Upper lobe of left lung (tissue), 6 donors: Measurements from ENCODE around the gene STX3. TPM values are rescaled to one million over a fixed set of nuclear protein-coding genes. Genes with fewer than 3 reads are reported as not detected.
"Not testable (repeated sequence)": the region's sequence is repeated elsewhere in the genome, so short reads cannot be mapped to it uniquely, and the experiment has no call there.

Experiments
- ATAC-seq, 2 donors: fragments of 200-7000 bp; cut with Tn5 transposase; one replicate each; pipeline ENCODE4 v1.9.1; 2022; ENCODE audit warnings: mild to moderate bottlenecking in 2 of 2, moderate library complexity in 2 of 2; ENCODE audit not compliant: low FRiP score in 2 of 2
- DNase-seq, 2 donors: peaks; one replicate each; pipeline ENCODE4 v3.0.0-alpha.2; 2019 to 2020
- H3K27ac ChIP-seq, 4 donors: fragments of 200-600 bp; sonication (generic); one replicate each; pipeline ENCODE4 v1.5.1; 2016 to 2019
- H3K27me3 ChIP-seq, 4 donors: fragments of 200-600 bp; sonication (generic); one replicate each; pipeline ENCODE4 v1.5.1; 2017 to 2019
- H3K36me3 ChIP-seq, 4 donors: fragments of 200-600 bp; sonication (generic); one replicate each; pipeline ENCODE4 v1.5.1; 2016 to 2019
- H3K4me1 ChIP-seq, 4 donors: fragments of 200-600 bp; sonication (generic); one replicate each; pipeline ENCODE4 v1.5.1; 2018 to 2019
- H3K4me3 ChIP-seq, 4 donors: fragments of 200-600 bp; sonication (generic); one replicate each; pipeline ENCODE4 v1.5.1; 2017 to 2019; ENCODE audit warnings: mild to moderate bottlenecking in 2 of 4, moderate library complexity in 1 of 4
- H3K9me3 ChIP-seq, 4 donors: fragments of 200-600 bp; sonication (generic); one replicate each; pipeline ENCODE4 v1.5.1; 2018 to 2019
- EP300 ChIP-seq, 4 donors: sonication (generic); formaldehyde crosslinking; IDR thresholded peaks; one replicate each; pipeline ENCODE4 v1.5.1; 2017; ENCODE audit warnings: antibody characterized with exemption in 4 of 4, control low read depth in 2 of 4
- POLR2A ChIP-seq, 4 donors: fragments of 450-650 bp; IDR thresholded peaks; one replicate each; pipeline ENCODE4 v1.5.1; 2016 to 2017; ENCODE audit warnings: antibody characterized with exemption in 4 of 4, mild to moderate bottlenecking in 2 of 4
- POLR2AphosphoS5 ChIP-seq, 2 donors: sonication (generic); formaldehyde crosslinking; IDR thresholded peaks; one replicate each; pipeline ENCODE4 v1.5.1; 2017; ENCODE audit warnings: antibody characterized with exemption in 2 of 2
- WGBS, 2 donors: methylation state at CpG; one replicate each; pipeline ENCODE4 v1.1.5; 2017 to 2018; 5-methylcytosine and 5-hydroxymethylcytosine counted together
- total RNA-seq, 6 donors: library from RNA; depleted of rRNA in 4 of 6; stranded (reverse); fragments of >200 nt in 4 of 6; gene quantifications; one replicate each; pipeline versions ENCODE4 v1.1.0 to v1.2.1, GENCODE V29; 2016 to 2021
- TF ChIP-seq, protein P1 (sequence below), 6 experiments: fragments of 450-650 bp in 4 of 6; fragments of 200-600 bp in 2 of 6; sonication (generic) in 2 of 6; IDR thresholded peaks; one replicate each; pipeline ENCODE4 v1.5.1; 2016 to 2019; ENCODE audit warnings: antibody characterized with exemption in 6 of 6
- donor health status: DM: no; HTN: no; CAD: no; lungs with moderate emphysema.
- donor health status: DM: no; HTN: yes; CAD: no; lungs with severe emphysema.

STX3 gene
- total RNA-seq, 6 donors from 2014 or later = 65.0 to 145 (median 135) TPM

DNA sequence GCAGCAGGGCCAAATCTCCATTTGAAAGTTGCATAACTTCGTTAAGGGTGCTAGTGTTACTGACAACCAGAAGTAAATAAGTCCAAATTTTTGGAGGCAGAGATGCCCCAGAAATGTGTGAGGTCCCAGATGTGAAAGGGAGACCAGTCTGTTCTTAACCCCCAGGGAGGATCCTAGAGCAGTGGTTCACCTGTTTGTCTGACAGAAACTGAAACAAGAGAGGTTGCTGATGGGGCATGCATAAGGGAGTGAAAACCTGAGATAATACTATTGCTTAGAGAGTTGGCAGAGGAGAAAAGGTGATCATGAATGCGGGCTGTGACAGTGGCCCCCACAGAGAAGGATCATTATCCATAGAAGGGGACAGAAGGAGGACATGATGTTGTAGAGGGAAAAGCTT lies 86.3 kb downstream of the STX3 start:
- H3K9me3 ChIP-seq = no peaks in the 10 kb centered on the region
- no peaks in the 10 kb centered on the region for H3K27me3 ChIP-seq
- WGBS, 2 donors = 86 to 90% methylated on average over 2 of the region's 2 CpGs
- H3K27ac ChIP-seq = no peak overlapping the region
- H3K36me3 ChIP-seq = no peaks in the 10 kb centered on the region
- TF ChIP-seq POLR2AphosphoS5 (IDR thresholded peaks at IDR 0.05) = no peak
- no peak for TF ChIP-seq POLR2A (IDR thresholded peaks at IDR 0.05)
- no peak for TF ChIP-seq EP300 (IDR thresholded peaks at IDR 0.05)
- H3K4me3 ChIP-seq = no peak overlapping the region
- ATAC-seq (no peak), DNase-seq (no peak)
- no peaks in the 10 kb centered on the region for H3K4me1 ChIP-seq

DNA sequence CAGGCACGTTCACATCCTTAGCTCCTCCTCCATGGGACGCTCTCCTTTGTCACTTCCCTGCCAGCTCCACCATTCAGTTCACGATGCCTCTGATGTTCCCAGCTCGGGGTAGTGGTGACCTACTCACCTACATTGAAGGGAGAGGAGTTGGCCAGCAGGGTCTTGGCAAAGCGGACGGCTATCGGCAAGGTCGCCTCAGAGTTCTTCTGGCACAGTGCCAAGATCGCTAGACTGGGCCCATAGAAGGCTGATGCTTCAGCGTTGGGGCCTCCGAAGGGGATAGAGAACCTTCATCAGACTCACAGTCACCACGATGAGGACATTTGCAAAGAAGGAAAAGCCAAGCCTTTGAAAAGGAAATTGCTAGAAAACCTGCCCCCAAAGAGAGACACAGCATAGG lies 87.1 kb downstream of the STX3 start:
- Histone ChIP-seq H3K4me1 (no peaks in the 10 kb centered on the region), H3K4me3 (no peak overlapping the region), H3K27me3 (no peaks in the 10 kb centered on the region), H3K9me3 (no peaks in the 10 kb centered on the region), H3K36me3 (no peaks in the 10 kb centered on the region), H3K27ac (no peak overlapping the region)
- ATAC-seq (no peak), DNase-seq (no peak)
- TF ChIP-seq, protein P1, sequence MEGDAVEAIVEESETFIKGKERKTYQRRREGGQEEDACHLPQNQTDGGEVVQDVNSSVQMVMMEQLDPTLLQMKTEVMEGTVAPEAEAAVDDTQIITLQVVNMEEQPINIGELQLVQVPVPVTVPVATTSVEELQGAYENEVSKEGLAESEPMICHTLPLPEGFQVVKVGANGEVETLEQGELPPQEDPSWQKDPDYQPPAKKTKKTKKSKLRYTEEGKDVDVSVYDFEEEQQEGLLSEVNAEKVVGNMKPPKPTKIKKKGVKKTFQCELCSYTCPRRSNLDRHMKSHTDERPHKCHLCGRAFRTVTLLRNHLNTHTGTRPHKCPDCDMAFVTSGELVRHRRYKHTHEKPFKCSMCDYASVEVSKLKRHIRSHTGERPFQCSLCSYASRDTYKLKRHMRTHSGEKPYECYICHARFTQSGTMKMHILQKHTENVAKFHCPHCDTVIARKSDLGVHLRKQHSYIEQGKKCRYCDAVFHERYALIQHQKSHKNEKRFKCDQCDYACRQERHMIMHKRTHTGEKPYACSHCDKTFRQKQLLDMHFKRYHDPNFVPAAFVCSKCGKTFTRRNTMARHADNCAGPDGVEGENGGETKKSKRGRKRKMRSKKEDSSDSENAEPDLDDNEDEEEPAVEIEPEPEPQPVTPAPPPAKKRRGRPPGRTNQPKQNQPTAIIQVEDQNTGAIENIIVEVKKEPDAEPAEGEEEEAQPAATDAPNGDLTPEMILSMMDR (IDR thresholded peaks at IDR 0.05) = no peak
- TF ChIP-seq POLR2A (IDR thresholded peaks at IDR 0.05) = no peak
- TF ChIP-seq EP300 (IDR thresholded peaks at IDR 0.05) = no peak
- TF ChIP-seq POLR2AphosphoS5 (IDR thresholded peaks at IDR 0.05) = no peak
- 81 to 84% methylated on average over 12 of the region's 12 CpGs for WGBS, 2 donors

DNA sequence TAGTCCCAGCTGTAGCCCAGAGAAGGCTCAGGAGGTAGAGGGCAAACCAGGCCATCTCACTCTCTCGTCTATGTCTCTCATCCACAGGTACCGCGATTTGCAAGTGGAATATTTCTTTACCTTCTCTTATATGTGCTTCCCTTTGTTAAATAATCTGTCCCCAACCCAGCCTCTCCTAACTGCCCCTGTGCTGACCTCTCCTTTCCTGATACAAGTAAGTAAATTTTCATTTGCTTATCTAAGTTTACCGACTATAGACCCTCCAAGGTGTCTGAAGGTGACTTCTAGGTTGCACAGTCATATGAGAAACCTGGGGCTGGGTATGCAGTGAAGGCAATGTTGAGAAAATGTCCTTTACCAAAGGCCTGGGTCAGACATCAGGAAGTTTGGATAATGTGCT lies 90.2 kb downstream of the STX3 start, which contains the start of gene CBLIF:
TSS of gene CBLIF (minus strand) at position 101 of the 400 bp plus-strand sequence. CDS start at position 55, 46 bp downstream.
- Histone ChIP-seq H3K4me3 (no peak within 1 kb of the TSS), H3K9me3 (no peaks in the 10 kb centered on the region), H3K27ac (no peak within 1 kb of the TSS), H3K4me1 (no peaks in the 10 kb centered on the region), H3K36me3 (no peaks in the 10 kb centered on the region), H3K27me3 (no peaks in the 10 kb centered on the region)
- no peak for TF ChIP-seq POLR2AphosphoS5 (IDR thresholded peaks at IDR 0.05)
- WGBS, 2 donors = 48 to 58% methylated on average over 4 of the region's 4 CpGs
- ATAC-seq (no peak), DNase-seq (no peak)

DNA sequence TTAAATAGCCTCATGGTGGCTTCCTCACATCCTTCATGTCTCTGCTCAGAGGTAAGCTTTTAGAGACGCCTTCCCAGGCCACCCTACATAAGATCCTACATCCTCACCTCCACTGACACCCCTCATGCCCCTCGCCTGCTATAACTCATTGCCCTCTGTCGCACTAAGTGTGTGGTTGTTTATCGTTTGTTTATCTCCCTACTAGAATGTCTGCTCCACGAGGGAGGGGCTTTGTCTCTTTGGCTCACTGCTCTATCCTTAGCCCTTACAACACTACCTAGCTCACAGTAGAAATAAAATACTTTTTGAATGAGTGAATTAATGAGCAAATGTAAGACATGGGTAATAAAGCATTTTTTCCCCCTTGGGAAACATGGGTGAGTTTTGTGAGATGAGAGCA lies 91.4 kb downstream of the STX3 start:
- no peaks in the 10 kb centered on the region for H3K36me3 ChIP-seq
- DNase-seq (no peak), ATAC-seq (no peak)
- H3K9me3 ChIP-seq = no peaks in the 10 kb centered on the region
- 84 to 90% methylated on average over 5 of the region's 5 CpGs for WGBS, 2 donors
- H3K27ac ChIP-seq = no peak overlapping the region
- H3K4me3 ChIP-seq = no peak overlapping the region
- no peaks in the 10 kb centered on the region for H3K27me3 ChIP-seq
- H3K4me1 ChIP-seq = no peaks in the 10 kb centered on the region
- TF ChIP-seq EP300 (IDR thresholded peaks at IDR 0.05) (no peak), POLR2AphosphoS5 (IDR thresholded peaks at IDR 0.05) (no peak), POLR2A (IDR thresholded peaks at IDR 0.05) (no peak)
- TF ChIP-seq, protein P1 (IDR thresholded peaks at IDR 0.05) = no peak

DNA sequence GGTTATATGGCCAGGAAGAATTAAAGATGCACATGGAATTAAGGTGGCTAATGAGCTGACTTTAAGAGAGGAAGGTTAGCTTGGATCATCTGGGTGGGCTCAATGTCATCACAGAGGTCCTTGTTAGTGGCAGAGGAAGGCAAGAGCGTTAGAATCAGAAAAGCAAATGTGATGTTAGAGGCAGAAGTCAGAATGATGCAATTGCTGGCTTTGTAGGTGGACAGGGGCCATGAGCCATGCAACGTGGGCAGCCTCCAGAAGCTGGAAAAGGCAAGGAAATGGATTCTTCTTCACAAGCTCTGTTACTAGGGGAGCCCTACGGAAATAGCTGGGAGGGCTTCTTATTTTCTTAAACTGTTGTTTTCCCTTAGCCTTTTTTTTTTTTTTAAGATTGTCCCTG lies 92.5 kb downstream of the STX3 start:
- TF ChIP-seq, protein P1 (IDR thresholded peaks at IDR 0.05) = no peak
- no peak for TF ChIP-seq POLR2AphosphoS5 (IDR thresholded peaks at IDR 0.05)
- TF ChIP-seq POLR2A (IDR thresholded peaks at IDR 0.05) = no peak
- Histone ChIP-seq H3K27me3 (no peaks in the 10 kb centered on the region), H3K4me3 (no peak overlapping the region), H3K9me3 (no peaks in the 10 kb centered on the region), H3K36me3 (no peaks in the 10 kb centered on the region), H3K4me1 (no peaks in the 10 kb centered on the region), H3K27ac (no peak overlapping the region)
- no peak for DNase-seq
- 72 to 81% methylated on average over 3 of the region's 3 CpGs for WGBS, 2 donors
- ATAC-seq = no peak

DNA sequence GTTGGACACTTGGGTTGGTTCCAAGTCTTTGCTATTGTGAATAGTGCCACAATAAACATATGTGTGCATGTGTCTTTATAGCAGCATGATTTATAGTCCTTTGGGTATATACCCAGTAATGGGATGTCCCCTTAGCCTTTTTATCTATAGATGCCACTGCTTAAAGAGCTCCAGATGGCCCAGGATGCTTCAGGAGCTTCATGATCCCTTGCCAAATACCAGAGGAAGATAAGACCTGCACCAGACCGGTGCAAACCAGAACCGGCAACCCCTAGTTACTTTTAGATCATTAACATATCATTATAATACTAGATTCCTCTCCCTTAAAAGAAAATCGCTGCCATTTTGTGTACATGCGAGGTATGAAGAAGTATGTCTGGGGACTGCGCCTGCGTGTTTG lies 93.3 kb downstream of the STX3 start:
- H3K27ac ChIP-seq, DNase-seq, H3K4me3 ChIP-seq, H3K36me3 ChIP-seq, H3K27me3 ChIP-seq, ATAC-seq, H3K4me1 ChIP-seq, H3K9me3 ChIP-seq: not testable (repeated sequence)
- WGBS, 2 donors = 94 to 95% methylated on average over 6 of the region's 6 CpGs
